Endometrium (tissue), 2 donors: ENCODE data around the gene TUBGCP6.

Experiments used
- FAIRE-seq: peaks from 2 replicates; lab custom pipeline; 2012; peaks lifted over from hg19 to GRCh38; lab: Jason Lieb, UNC
- donor health status: control.
- donor health status: control.

The TUBGCP6 gene

DNA sequence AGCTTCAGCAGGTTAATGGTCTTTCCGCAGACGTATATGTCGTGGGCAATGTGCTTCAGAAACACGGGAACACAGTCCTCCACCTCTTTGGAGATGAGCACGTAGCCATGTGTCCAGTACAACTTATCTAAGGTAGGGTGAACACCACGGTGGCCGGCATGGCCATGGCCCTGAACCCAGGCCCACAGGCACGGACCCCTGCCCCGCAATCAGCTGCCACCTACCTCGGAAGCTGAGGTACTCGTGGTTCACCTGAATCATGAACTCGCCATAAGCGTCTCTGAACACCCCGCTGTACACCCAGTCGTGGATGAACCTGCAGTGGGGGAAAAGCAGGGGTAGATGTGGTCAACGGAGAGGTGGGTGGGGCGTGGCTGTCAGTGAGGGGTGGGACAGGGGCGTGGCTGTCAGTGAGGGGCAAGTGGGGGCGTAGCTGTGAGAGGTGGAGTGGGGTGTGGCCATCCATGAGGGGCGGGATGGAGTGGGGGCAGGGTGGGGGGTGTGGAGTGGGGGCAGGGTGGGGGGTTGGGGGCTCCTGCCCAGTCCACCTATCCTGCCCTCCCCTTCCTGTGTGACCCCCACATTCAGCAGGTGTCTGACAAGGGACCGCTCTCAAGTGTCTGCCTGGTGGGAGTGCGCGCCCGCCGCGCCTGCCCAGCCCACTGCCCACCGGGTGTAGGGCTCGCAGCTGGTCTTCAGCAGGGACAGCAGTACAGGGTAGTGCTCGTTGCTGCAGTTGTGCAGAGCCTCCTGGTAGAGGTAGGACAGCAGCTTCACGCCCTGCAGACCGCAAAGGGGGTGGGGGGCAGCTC, 18.6 kb downstream of the TUBGCP6 start:
- FAIRE-seq: no peak

DNA sequence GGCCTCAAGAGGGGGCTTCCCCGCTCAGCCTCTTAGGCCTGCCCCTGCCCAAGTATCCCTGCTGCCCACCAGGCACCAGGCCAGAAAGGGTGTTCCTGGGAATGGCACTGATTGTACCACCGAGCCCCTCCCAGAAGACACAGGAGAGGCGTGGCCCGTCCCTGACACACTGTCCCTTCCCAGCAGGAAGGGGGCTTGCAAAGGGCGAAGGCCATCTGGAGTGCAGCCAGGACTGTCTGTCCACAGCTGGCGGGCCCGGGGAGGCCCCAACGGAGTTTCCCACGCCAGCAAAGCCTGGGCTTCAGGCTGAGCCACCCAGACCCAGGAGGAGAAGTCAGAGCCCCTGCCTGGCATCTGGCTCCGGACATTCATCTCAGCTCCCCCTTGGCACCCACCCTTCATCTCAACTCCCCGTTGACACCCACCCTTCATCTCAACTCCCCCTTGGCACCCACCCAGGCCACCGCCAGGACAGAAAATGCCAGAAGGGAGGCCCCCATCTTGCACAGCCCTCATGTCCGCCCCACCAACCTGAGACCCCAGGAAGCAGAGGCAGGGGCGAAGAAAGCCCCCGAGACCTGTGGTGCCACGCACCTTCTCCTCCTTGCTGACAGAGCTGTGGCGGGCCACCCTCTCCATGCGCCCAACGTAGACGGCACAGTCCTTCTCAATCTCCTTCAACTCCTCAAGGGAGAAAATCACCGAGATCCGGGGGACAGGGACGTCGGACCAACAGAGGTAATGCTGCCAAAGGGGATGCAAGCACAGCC, 19.4 kb downstream of the TUBGCP6 start:
- no peak for FAIRE-seq

DNA sequence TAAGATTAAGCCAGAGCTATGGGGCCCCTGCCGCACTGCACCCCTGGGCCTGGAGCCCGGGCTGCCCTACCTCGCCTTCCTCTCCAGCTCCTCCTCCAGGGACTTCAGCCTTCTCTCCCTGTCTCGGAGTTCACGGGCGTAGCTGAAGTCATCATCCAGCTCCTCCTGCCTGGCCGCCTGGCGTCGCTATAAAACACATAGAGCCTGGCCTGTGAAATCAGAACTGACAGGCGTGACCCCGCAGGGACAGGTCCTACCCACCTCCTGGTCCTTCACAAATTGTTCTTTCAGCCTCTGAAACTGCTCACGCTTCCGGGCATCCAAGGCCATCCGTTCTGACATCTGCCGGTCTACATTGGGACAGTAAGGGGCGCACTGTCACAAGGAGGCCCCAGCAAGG, 20.8 kb downstream of the TUBGCP6 start:
- FAIRE-seq: no peak

DNA sequence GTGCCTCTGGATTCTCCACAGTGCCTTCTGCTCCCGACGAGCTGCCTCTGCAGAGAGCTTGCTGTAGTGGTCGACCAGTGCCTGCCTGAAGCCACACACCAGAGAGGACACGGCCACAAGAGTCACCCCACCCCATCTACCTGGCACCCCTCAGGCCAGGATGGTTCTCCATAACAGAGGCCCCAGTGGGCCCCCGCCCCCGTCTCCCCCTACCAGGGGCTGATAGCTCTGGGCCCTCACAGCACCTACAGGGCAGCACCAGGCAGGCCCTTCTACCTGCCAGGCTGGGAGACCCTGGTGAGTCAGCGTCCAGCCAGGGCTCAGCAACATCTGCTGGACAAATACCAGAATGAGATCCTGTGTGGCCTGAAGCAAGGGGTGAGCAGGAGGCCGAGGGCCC, 22.3 kb downstream of the TUBGCP6 start:
- no peak for FAIRE-seq

DNA sequence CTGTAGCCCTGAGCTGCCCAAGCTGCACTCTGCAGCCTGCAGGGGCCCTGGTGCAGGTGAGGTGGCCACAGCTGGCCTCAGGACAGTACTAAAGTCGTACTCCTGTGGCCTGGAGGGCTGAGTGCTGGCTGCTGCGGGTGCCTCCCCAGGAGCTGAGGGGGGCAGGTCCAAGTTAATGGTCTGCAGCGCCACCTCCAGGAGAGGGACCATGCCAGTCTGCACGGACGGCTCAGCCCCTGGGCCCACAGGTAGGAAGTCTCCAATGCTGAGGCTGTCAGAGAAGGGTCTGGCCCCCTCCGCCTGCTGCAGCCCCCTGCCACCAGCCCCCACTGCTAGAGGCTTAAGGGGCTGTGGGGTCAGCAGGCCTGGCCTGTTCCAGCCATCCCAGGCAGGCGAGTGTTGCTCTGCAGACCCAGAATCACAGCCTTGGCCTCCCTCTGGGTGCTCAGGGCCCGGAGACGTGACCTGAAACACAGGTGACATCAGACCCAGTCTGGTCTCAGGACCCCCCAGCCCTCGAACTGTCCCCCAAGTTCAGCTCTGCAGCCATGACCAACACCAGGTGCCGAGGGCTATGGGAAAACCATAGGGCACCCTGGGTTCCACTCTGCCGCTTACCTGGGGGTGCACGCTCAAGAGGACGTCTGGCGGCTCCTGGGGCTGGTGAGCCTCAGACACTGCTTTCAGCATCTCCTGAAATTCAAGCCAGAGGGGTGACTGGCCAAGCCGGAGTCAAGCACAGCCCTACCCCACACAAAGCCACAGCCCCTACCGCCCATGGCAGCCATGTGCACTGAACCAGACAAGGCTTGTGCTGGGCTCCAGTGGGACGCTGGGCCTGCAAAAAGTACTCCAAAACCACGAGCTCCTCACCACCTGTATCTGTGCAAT, 23.2 kb downstream of the TUBGCP6 start:
- FAIRE-seq: no peak

DNA sequence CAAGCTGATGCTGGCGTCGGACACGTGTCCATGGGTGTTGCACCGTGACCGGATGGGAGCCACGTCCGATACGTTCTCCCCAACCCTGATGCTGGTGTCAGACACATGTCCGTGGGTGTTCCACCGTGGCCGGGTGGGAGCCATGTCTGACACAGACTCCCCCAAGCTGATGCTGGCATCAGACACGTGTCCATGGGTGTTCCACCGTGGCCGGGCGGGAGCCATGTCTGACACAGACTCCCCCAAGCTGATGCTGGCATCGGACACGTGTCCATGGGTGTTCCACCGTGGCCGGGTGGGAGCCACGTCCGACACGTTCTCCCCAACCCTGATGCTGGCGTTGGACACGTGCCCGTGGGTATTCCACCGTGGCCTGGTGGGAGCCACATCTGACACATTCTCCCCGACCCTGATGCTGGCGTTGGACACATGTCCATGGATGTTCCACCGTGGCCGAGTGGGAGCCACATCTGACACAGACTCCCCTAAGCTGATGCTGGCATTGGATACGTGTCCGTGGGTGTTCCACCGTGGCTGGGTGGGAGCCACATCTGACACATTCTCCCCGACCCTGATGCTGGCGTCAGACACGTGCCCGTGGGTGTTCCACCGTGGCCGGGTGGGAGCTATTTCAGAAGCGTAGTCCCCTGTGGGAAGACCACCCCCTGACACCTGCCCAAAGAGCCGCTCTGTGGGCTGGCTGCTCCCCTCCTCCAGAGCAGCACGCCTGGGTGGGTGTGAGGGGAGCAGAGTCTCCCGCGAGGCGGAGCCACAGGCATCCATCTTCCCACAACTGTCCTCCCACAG, 24.0 kb downstream of the TUBGCP6 start:
- no peak for FAIRE-seq

DNA sequence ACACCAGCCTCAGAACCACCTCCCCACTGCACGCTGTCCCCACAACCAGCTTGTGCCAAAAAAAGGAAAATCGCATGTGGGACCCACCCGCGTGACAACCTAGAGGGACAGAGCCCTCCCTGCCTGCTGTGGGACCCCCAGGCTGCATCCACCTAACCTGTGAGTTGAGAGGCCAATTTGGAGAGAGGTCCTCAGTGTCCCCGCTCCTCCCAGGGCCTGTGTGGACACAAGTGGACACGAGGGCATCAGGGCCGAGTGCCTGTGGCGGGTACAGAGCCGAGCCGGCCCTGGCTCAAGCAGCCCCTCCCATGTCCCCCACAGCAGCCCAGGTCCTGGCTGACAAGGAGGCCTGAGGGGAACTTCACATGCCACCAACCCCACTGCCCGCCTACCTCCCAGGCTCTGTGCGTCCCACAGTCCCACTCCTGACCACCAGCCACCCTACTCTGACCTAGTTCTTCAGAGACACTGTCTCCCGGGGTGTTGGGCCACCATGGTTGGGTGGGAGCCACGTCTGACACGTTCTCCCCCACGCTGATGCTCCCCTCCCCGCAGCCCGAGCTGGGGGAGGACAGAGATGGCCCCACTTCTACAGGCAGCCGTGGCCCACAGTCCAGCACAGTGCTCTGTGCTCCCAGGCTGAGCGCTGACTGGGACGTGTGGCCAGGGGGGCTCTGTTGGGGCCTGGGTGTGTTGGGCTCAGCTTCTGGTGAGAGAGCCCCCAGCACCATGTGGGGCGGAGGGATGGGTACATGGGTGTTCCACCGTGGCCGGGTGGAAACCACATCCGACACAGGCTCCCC, 24.8 kb downstream of the TUBGCP6 start:
- FAIRE-seq: no peak

- no peak for FAIRE-seq
Measured at GRCh38 chr22:50218996-50219727, 25.7 kb downstream of the TUBGCP6 start.

DNA sequence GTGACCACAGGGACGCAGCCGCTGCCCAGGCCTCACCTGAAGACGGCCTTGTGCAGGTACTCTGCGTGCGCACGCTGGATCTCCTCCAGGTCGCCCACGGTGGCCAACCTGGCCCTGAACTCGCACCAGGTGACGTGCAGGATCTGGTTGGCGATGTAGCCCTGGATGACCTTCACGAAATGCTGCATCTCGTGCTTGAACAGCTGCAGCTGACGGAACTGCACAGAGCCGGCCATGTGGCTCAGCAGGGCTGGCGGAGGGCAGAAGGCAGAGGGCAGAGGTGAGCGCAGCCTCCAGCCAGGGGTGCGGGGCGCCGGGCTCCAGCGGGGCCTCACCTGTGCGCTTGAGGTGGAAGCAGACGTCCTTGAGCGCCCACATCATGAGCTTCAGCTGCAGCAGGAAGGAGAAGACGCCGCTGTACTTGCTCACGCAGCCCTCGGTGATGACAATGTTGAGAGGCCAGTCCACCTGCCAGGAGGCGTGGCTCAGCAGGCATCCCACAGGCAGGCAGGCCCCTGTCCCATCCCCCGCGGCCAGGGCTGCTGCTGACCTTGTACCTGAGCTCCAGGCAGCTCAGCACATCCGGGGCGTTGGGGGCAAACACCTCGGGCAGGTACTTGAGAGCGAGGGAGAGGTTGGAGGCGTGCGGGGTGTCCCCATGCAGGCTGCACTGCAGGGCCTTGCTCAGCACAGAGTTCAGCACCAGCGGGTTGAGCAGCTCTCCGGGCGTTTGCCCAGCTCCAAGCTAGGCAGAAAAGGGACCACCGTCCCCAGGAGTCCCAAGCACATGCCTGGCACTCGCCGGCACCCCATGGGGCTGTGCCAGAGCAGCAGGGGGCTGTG, 26.4 kb downstream of the TUBGCP6 start:
- FAIRE-seq: no peak

DNA sequence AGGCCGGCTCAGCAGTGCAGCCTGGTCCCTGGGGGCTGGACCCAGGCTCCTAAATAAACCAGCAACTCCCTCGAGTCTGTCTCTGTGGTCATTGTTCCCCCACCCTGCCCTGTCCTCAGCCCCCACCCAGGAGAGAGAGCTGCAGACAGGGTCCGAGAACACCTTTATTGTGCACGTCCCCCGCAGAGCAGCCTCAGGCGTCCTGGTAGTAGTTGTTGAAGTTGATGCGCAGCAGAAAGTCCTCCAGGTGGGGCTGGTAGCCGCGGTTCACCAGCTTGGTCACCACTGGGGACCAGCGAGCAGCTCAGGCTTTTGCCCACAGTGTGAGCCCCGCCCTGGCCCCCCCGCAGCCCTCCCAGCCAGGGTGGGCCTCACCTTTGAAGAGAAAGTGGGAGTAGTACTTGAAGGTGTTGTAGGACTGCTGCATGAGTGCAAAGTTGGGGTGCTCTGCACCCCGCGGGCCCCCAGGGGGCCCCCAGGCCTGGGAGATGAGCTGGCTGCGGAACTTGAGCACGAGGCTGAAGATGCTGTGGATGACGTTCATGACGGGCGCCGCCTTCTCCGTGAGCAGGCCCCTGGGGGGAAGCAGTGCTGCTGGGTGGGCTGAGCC, 27.2 kb downstream of the TUBGCP6 start:
- FAIRE-seq: no peak

GRCh38 chr22:50216684-50217520, 27.9 kb downstream of the TUBGCP6 start:
- FAIRE-seq: no peak

DNA sequence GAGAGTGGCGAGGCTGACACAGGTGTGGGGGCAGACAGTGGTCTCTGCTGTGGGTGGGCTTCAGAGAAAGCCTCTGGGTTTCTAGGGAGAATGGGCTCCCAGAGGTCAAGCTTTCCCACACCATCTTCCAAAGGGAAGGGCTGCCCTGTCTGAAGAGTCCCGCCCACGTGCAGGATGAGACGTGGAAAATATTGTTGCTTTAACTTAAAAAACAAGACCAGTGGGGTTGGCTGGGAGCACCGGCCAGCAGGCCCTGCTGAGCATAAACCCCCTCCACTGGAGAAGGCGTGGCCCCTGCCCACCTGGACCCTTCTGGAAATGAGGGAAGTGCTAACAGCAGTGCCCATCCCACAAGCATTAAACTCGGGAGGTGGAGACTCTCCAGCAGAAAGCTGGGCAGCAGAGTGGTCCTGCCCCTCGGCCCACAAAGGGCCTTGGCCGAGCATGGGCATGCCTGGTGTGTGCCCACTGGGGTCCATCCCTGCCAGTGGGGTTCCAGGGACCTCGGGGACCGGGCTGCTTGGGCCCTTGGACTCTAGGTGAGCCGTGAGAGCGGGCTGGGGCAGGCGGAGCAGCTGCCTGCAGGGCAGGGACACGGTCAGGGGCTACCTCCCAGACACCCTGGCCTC, 28.7 kb downstream of the TUBGCP6 start:
- FAIRE-seq: no peak

- no peak for FAIRE-seq
Measured at GRCh38 chr22:50215297-50216054, 29.3 kb downstream of the TUBGCP6 start.

DNA sequence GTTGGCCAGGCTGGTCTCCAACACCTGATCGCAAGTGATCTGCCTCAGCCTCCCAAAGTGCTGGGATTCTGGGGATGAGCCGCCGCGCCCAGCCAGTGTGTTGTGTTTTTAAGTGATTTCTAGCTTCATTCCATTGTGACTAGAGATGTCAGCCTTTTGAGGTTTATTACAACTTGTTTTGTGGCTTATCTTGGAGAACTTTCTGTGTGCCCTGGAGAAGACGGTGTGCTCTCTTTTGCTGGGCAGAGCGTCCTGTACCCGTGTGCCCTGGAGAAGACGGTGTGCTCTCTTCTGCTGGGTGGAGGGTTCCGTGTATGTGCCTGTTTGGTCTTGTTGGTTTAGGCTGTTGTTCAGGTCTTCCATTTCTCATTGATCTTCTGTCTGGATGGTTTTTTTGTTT, 31.6 kb downstream of the TUBGCP6 start:
- no peak for FAIRE-seq

GRCh38 chr22:50211147-50211546, 33.7 kb downstream of the TUBGCP6 start:
- FAIRE-seq: no peak

GRCh38 chr22:50210378-50211139, 34.3 kb downstream of the TUBGCP6 start:
- FAIRE-seq: no peak
